Stomach (tissue), 4 donors: Measurements from ENCODE around the gene TAF11L5.

Experiments used
- CTCF ChIP-seq, 7 experiments: fragments of 450-650 bp in 4 of 7; fragments of 200-600 bp in 3 of 7; sonication (generic) in 3 of 7; IDR thresholded peaks; one replicate each; pipeline ENCODE4 v1.5.1; 2016 to 2019; ENCODE audit warnings: antibody characterized with exemption in 7 of 7, control low read depth in 2 of 7, mild to moderate bottlenecking in 1 of 7
- POLR2AphosphoS5 ChIP-seq, 3 donors: sonication (generic); formaldehyde crosslinking; IDR thresholded peaks; one replicate each; pipeline ENCODE4 v1.6.1; 2016; ENCODE audit warnings: antibody characterized with exemption in 3 of 3

GRCh38 chr5:17487174-17487512 is 37.9 kb upstream of the TAF11L5 start:
- TF ChIP-seq POLR2AphosphoS5 (IDR thresholded peaks at IDR 0.05) (no peak), CTCF (IDR thresholded peaks at IDR 0.05) (no peak)
